SK-N-SH (cell line): Measurements from ENCODE around the gene ATPAF2. TPM values are rescaled to one million over a fixed set of nuclear protein-coding genes. Genes with fewer than 3 reads are reported as not detected.
A peak's percentile ranks its signal among the peaks of the same experiment; 100 is the strongest.

Source experiments
- CTCF ChIA-PET: fragments of 300-600, 350-600 bp; formaldehyde crosslinking; extraction: SDS; loops from one replicate; lab custom pipeline; 2021; lab: Yijun Ruan, JAX
- POLR2A ChIA-PET: fragments of 350-600 bp; sonication (Branson Sonifier 250); formaldehyde crosslinking; extraction: SDS; loops from one replicate; lab custom pipeline; 2020; ENCODE audit warnings: antibody characterized with exemption, inconsistent platforms; lab: Yijun Ruan, JAX
- DNase-seq: peaks from one replicate; pipeline ENCODE4 v3.0.0; 2012
- H2AFZ ChIP-seq: fragments of 200-600 bp; sonication (generic); 2 replicates; pipeline ENCODE4 v1.8.1; 2016; ENCODE audit warnings: antibody characterized with exemption, mild to moderate bottlenecking, low read depth
- H3F3A ChIP-seq: fragments of 200-600 bp; sonication (generic); replicated peaks from 2 replicates; pipeline ENCODE3; 2016; ENCODE audit warnings: antibody characterized with exemption, mild to moderate bottlenecking; ENCODE audit not compliant: insufficient read depth
- H3K27ac ChIP-seq, 2 experiments: fragments of 200-500 bp in 1 of 2; fragments of 200-600 bp in 1 of 2; sonication (Bioruptor generic) in 1 of 2; sonication (generic), shearing (Covaris generic) in 1 of 2; 2 replicates each; pipeline versions ENCODE4 v1.5.1 to v1.6.1; 2014 to 2016; ENCODE audit warnings: low read depth in 2 of 2, inconsistent platforms in 1 of 2, low read length in 1 of 2, mild to moderate bottlenecking in 1 of 2, mixed read lengths in 1 of 2
- H3K27me3 ChIP-seq: fragments of 200-600 bp; sonication (generic), shearing (Covaris generic); 2 replicates; pipeline ENCODE4 v1.6.1; 2016; ENCODE audit warnings: mixed run types; ENCODE audit not compliant: insufficient read depth
- H3K36me3 ChIP-seq, 2 experiments: fragments of 200-500 bp in 1 of 2; fragments of 200-600 bp in 1 of 2; sonication (Bioruptor generic) in 1 of 2; sonication (generic) in 1 of 2; replicated peaks in 1 of 2; 2 replicates each; pipeline versions ENCODE3 to v1.5.1; 2014 to 2016; ENCODE audit warnings: low read length in 1 of 2, mild to moderate bottlenecking in 1 of 2; ENCODE audit not compliant: insufficient read depth in 2 of 2, control insufficient read depth in 1 of 2
- H3K4me1 ChIP-seq, 2 experiments: fragments of 200-500 bp in 1 of 2; fragments of 200-600 bp in 1 of 2; sonication (Bioruptor generic) in 1 of 2; sonication (generic), shearing (Covaris generic) in 1 of 2; 2 replicates each; pipeline versions ENCODE4 v1.5.1 to v1.6.1; 2014 to 2016; ENCODE audit warnings: low read depth in 1 of 2, low read length in 1 of 2, mixed run types in 1 of 2; ENCODE audit not compliant: insufficient read depth in 2 of 2, control insufficient read depth in 1 of 2
- H3K4me2 ChIP-seq: fragments of 200-600 bp; sonication (generic), shearing (Covaris generic); 2 replicates; pipeline ENCODE4 v1.6.1; 2017; ENCODE audit warnings: mixed run types
- H3K4me3 ChIP-seq, 2 experiments: fragments of 200-500 bp in 1 of 2; fragments of 200-600 bp in 1 of 2; sonication (Bioruptor generic) in 1 of 2; sonication (generic), shearing (Covaris generic) in 1 of 2; 2 replicates each; pipeline versions ENCODE4 v1.5.1 to v1.8.1; 2014 to 2016; ENCODE audit warnings: low read depth in 2 of 2, inconsistent platforms in 1 of 2, low read length in 1 of 2, mild to moderate bottlenecking in 1 of 2, mixed read lengths in 1 of 2, moderate library complexity in 1 of 2
- H3K79me2 ChIP-seq: fragments of 200-600 bp; sonication (generic); 2 replicates; pipeline ENCODE4 v1.8.1; 2017; ENCODE audit warnings: mild to moderate bottlenecking; ENCODE audit not compliant: insufficient read depth
- H3K9ac ChIP-seq: fragments of 200-600 bp; sonication (generic); 2 replicates; pipeline ENCODE4 v1.6.1; 2017; ENCODE audit warnings: mixed run types
- H3K9me2 ChIP-seq: fragments of 200-600 bp; sonication (generic); 2 replicates; pipeline ENCODE4 v1.6.1; 2017; ENCODE audit warnings: mixed run types
- H3K9me3 ChIP-seq: fragments of 200-600 bp; sonication (generic); 2 replicates; pipeline ENCODE4 v1.6.1; 2017; ENCODE audit warnings: mixed run types, mild to moderate bottlenecking, moderate library complexity
- H4K20me1 ChIP-seq: fragments of 200-600 bp; sonication (generic); 2 replicates; pipeline ENCODE4 v1.6.1; 2017; ENCODE audit warnings: mild to moderate bottlenecking, mixed run types; ENCODE audit not compliant: insufficient read depth
- CHD2 ChIP-seq: fragments of 150-350 bp; IDR thresholded peaks from 2 replicates; pipeline ENCODE4 v1.6.1; 2018; ENCODE audit warnings: low read length; ENCODE audit not compliant: partially characterized antibody
- FOSL2 ChIP-seq: IDR thresholded peaks from 2 replicates; pipeline ENCODE4 v1.4.0; 2012; ENCODE audit warnings: low read depth, mild to moderate bottlenecking, moderate library complexity, borderline replicate concordance
- GABPA ChIP-seq: IDR thresholded peaks from 2 replicates; pipeline ENCODE4 v1.4.0; 2012; ENCODE audit warnings: low read depth, mild to moderate bottlenecking
- GATA2 ChIP-seq: sonication (generic); formaldehyde crosslinking; IDR thresholded peaks from 2 replicates; pipeline ENCODE4 v1.5.0; 2020; ENCODE audit warnings: mild to moderate bottlenecking, missing genetic modification reagents
- JUND ChIP-seq: IDR thresholded peaks from 2 replicates; pipeline ENCODE4 v1.4.0; 2012
- MXI1 ChIP-seq: IDR thresholded peaks from 2 replicates; pipeline ENCODE4 v1.6.1; 2012; ENCODE audit warnings: mild to moderate bottlenecking, low read depth, low read length, improper control_type of control experiment
- POLR2AphosphoS5 ChIP-seq: IDR thresholded peaks from 2 replicates; pipeline ENCODE4 v1.6.1; 2012; ENCODE audit warnings: low read depth, low read length
- RFX5 ChIP-seq: IDR thresholded peaks from 2 replicates; pipeline ENCODE4 v1.6.1; 2012; ENCODE audit warnings: mild to moderate bottlenecking, improper control_type of control experiment, low read length
- RXRA ChIP-seq: IDR thresholded peaks from 2 replicates; pipeline ENCODE4 v1.4.0; 2012; ENCODE audit warnings: low read depth, mild to moderate bottlenecking, borderline replicate concordance
- SIN3A ChIP-seq: IDR thresholded peaks from 2 replicates; pipeline ENCODE4 v1.6.1; 2012; ENCODE audit warnings: low read depth, mild to moderate bottlenecking, low read length, moderate library complexity, borderline replicate concordance
- SMC3 ChIP-seq: IDR thresholded peaks from 2 replicates; pipeline ENCODE4 v1.6.1; 2012; ENCODE audit warnings: low read depth, low read length, improper control_type of control experiment
- TEAD4 ChIP-seq: IDR thresholded peaks from 2 replicates; pipeline ENCODE4 v1.4.0; 2012; ENCODE audit warnings: mild to moderate bottlenecking, borderline replicate concordance; ENCODE audit not compliant: insufficient read depth
- WGBS: methylation state at CpG from one replicate; pipeline ENCODE4 v1.1.6; 2017; ENCODE audit warnings: low lambda C conversion rate; 5-methylcytosine and 5-hydroxymethylcytosine counted together
- polyA plus RNA-seq, 3 experiments: library from polyadenylated mRNA; depleted of rRNA; stranded (reverse); fragments of >200 nt; gene quantifications; 2 replicates each; pipeline ENCODE4 v1.2.3, GENCODE V29; 2012
- TF ChIP-seq, protein P1 (sequence below): IDR thresholded peaks from 2 replicates; pipeline ENCODE4 v1.4.0; 2012; ENCODE audit warnings: low read depth
- TF ChIP-seq, protein P2 (sequence below): IDR thresholded peaks from 2 replicates; pipeline ENCODE4 v1.6.1; 2012; ENCODE audit warnings: mild to moderate bottlenecking, low read depth, low read length, moderate library complexity
- TF ChIP-seq, protein P3 (sequence below): IDR thresholded peaks from 2 replicates; pipeline ENCODE4; 2012
- TF ChIP-seq, protein P4 (sequence below): IDR thresholded peaks from 2 replicates; pipeline ENCODE4 v1.4.0; 2012; ENCODE audit warnings: low read depth, borderline replicate concordance

Gene ATPAF2
- polyA plus RNA-seq, 1 of the 3 experiments (the other 2 are of a cell fraction), result 20.8 TPM

DNA sequence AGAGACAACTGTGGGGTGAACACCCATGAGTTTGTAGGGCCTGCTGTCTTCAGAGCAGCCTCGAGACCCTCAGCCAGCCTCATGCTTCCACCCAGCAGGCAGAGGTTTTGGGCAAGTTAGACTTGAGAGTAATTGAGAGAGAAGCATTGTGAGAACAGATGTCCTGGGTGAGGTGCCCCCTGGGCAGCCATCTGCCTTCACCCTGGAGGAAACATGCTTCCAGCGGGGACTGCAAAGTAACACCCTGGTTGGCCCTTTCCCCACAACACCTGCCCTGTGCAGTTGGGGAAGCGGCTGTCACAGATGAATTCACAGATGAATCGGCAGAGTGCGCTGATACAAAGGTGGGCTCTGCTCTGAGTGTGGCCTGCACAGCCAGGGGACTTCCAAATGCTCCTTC is 23.4 kb downstream of the ATPAF2 start:
- Histone ChIP-seq H2AFZ (no peak overlapping the region), H4K20me1 (no peaks in the 10 kb centered on the region), H3K4me2 (no peak overlapping the region), H3K4me3 (no peak overlapping the region), H3K79me2 (no peaks in the 10 kb centered on the region), H3K4me1 (peaks cover 0 to 35% of the 10 kb centered on the region in 2 experiments; a peak in 1 of 4 replicates), H3F3A (peaks cover 4% of the 10 kb centered on the region), H3K36me3 (peaks cover 0 to 10% of the 10 kb centered on the region in 2 experiments), H3K9me2 (no peaks in the 10 kb centered on the region), H3K9me3 (no peaks in the 10 kb centered on the region), H3K27ac (peak overlapping the region in 1 of 2 experiments; percentile 2; a peak in 1 of 4 replicates), H3K27me3 (no peaks in the 10 kb centered on the region), H3K9ac (no peak overlapping the region)
- ChIA-PET CTCF (interaction anchor here (1.1 to 1.4 kb wide), 2 partner anchors 9 to 11 kb away, joined by 4 to 5 read pairs; no protein-coding TSS in a partner anchor), POLR2A (no interaction called here)
- 91% methylated on average over 5 of the region's 5 CpGs for WGBS
- DNase-seq, result no peak
- TF ChIP-seq SIN3A (no peak), TEAD4 (no peak), GABPA (no peak), JUND (no peak), POLR2AphosphoS5 (no peak), CHD2 (no peak), SMC3 (no peak), RXRA (no peak)
- TF ChIP-seq, protein P1, sequence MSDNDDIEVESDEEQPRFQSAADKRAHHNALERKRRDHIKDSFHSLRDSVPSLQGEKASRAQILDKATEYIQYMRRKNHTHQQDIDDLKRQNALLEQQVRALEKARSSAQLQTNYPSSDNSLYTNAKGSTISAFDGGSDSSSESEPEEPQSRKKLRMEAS, result no peak

DNA sequence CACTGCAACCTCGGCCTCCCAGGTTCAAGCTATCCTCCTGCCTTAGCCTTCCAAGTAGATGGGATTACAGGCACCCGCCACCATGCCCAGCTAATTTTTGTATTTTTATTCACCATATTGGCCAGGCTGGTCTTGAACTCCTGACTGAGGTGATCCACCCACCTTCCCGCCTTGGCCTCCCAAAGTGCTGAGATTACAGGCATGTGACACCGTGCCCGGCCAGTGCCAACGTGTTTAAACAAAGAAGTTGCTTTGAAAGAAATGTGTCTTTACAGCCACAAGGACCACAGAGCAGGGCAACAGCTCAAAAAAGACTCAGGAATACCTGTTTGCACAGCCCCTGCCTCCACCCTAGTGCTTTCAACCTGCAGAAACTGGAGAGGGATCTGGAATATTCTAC is 25.0 kb downstream of the ATPAF2 start:
- Histone ChIP-seq H3K9me2 (no peaks in the 10 kb centered on the region), H3K4me3 (no peak overlapping the region), H3K4me2 (no peak overlapping the region), H3K27me3 (no peaks in the 10 kb centered on the region), H3K27ac (no peak overlapping the region), H3K9me3 (no peaks in the 10 kb centered on the region), H4K20me1 (no peaks in the 10 kb centered on the region), H2AFZ (no peak overlapping the region), H3K36me3 (peaks cover 0 to 10% of the 10 kb centered on the region in 2 experiments), H3K9ac (no peak overlapping the region), H3F3A (peaks cover 8% of the 10 kb centered on the region), H3K79me2 (no peaks in the 10 kb centered on the region), H3K4me1 (peaks cover 5 to 32% of the 10 kb centered on the region in 2 experiments; a peak in 3 of 4 replicates)
- TF ChIP-seq RFX5 (no peak), SIN3A (no peak), FOSL2 (no peak), MXI1 (no peak), GABPA (no peak), JUND (no peak), GATA2 (no peak), TEAD4 (no peak)
- TF ChIP-seq, protein P2, sequence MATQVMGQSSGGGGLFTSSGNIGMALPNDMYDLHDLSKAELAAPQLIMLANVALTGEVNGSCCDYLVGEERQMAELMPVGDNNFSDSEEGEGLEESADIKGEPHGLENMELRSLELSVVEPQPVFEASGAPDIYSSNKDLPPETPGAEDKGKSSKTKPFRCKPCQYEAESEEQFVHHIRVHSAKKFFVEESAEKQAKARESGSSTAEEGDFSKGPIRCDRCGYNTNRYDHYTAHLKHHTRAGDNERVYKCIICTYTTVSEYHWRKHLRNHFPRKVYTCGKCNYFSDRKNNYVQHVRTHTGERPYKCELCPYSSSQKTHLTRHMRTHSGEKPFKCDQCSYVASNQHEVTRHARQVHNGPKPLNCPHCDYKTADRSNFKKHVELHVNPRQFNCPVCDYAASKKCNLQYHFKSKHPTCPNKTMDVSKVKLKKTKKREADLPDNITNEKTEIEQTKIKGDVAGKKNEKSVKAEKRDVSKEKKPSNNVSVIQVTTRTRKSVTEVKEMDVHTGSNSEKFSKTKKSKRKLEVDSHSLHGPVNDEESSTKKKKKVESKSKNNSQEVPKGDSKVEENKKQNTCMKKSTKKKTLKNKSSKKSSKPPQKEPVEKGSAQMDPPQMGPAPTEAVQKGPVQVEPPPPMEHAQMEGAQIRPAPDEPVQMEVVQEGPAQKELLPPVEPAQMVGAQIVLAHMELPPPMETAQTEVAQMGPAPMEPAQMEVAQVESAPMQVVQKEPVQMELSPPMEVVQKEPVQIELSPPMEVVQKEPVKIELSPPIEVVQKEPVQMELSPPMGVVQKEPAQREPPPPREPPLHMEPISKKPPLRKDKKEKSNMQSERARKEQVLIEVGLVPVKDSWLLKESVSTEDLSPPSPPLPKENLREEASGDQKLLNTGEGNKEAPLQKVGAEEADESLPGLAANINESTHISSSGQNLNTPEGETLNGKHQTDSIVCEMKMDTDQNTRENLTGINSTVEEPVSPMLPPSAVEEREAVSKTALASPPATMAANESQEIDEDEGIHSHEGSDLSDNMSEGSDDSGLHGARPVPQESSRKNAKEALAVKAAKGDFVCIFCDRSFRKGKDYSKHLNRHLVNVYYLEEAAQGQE, result no peak
- TF ChIP-seq, protein P3, sequence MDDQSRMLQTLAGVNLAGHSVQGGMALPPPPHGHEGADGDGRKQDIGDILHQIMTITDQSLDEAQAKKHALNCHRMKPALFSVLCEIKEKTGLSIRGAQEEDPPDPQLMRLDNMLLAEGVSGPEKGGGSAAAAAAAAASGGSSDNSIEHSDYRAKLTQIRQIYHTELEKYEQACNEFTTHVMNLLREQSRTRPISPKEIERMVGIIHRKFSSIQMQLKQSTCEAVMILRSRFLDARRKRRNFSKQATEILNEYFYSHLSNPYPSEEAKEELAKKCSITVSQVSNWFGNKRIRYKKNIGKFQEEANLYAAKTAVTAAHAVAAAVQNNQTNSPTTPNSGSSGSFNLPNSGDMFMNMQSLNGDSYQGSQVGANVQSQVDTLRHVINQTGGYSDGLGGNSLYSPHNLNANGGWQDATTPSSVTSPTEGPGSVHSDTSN, result no peak
- TF ChIP-seq, protein P4, sequence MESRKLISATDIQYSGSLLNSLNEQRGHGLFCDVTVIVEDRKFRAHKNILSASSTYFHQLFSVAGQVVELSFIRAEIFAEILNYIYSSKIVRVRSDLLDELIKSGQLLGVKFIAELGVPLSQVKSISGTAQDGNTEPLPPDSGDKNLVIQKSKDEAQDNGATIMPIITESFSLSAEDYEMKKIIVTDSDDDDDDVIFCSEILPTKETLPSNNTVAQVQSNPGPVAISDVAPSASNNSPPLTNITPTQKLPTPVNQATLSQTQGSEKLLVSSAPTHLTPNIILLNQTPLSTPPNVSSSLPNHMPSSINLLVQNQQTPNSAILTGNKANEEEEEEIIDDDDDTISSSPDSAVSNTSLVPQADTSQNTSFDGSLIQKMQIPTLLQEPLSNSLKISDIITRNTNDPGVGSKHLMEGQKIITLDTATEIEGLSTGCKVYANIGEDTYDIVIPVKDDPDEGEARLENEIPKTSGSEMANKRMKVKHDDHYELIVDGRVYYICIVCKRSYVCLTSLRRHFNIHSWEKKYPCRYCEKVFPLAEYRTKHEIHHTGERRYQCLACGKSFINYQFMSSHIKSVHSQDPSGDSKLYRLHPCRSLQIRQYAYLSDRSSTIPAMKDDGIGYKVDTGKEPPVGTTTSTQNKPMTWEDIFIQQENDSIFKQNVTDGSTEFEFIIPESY, result no peak
- no peak for DNase-seq
- 90% methylated on average over 6 of the region's 6 CpGs for WGBS
- ChIA-PET POLR2A (no interaction called here), CTCF (interaction anchor here (0.8 to 1.2 kb wide), 3 partner anchors 9 to 20 kb away, joined by 3 to 4 read pairs (median 3); no protein-coding TSS in a partner anchor)
